Liver (tissue), 9 donors: ENCODE measurements around the gene TTYH2. TPM values are rescaled to one million over a fixed set of nuclear protein-coding genes. Genes with fewer than 3 reads are reported as not detected.

Experiments
- DNase-seq: peaks from one replicate; pipeline ENCODE4 v3.0.0-alpha.2; 2017; ENCODE audit warnings: low spot score
- H3K27ac ChIP-seq, 2 donors: one replicate each; pipeline ENCODE4 v1.7.0; 2013; ENCODE audit warnings: inconsistent platforms in 2 of 2, low read length in 2 of 2, control low read depth in 1 of 2, low read depth in 1 of 2, mild to moderate bottlenecking in 1 of 2
- H3K27me3 ChIP-seq, 4 donors: one replicate each; pipeline versions ENCODE4 v1.6.1 to v1.7.0; 2013; ENCODE audit warnings: low read length in 3 of 4, inconsistent platforms in 1 of 4, mild to moderate bottlenecking in 1 of 4, moderate library complexity in 1 of 4; ENCODE audit not compliant: control insufficient read depth in 4 of 4, insufficient read depth in 4 of 4
- H3K36me3 ChIP-seq, 4 donors: one replicate each; pipeline versions ENCODE4 v1.6.1 to v1.7.0; 2013; ENCODE audit warnings: low read length in 3 of 4, mild to moderate bottlenecking in 3 of 4, low read depth in 1 of 4, moderate library complexity in 1 of 4; ENCODE audit not compliant: control insufficient read depth in 4 of 4, insufficient read depth in 3 of 4
- H3K4me1 ChIP-seq, 4 donors: one replicate each; pipeline versions ENCODE4 v1.6.1 to v1.7.0; 2013; ENCODE audit warnings: low read length in 3 of 4, mild to moderate bottlenecking in 3 of 4, moderate library complexity in 1 of 4; ENCODE audit not compliant: control insufficient read depth in 4 of 4, insufficient read depth in 4 of 4
- H3K4me3 ChIP-seq, 3 donors: one replicate each; pipeline versions ENCODE4 v1.6.1 to v1.7.0; 2013; ENCODE audit warnings: low read length in 3 of 3, control low read depth in 1 of 3, low read depth in 1 of 3, mild to moderate bottlenecking in 1 of 3
- H3K9ac ChIP-seq, 2 donors: one replicate each; pipeline ENCODE4 v1.7.0; 2013; ENCODE audit warnings: low read length in 2 of 2, mild to moderate bottlenecking in 2 of 2, moderate library complexity in 2 of 2, control low read depth in 1 of 2, low read depth in 1 of 2
- H3K9me3 ChIP-seq, 4 donors: one replicate each; pipeline versions ENCODE4 v1.6.1 to v1.7.0; 2013; ENCODE audit warnings: low read length in 3 of 4; ENCODE audit not compliant: control insufficient read depth in 4 of 4
- EGR1 ChIP-seq, 2 donors: IDR thresholded peaks; 2 replicates each; pipeline ENCODE4 v1.6.1; 2016 to 2018; ENCODE audit warnings: antibody characterized with exemption in 2 of 2, low read depth in 2 of 2
- FOXA1 ChIP-seq: IDR thresholded peaks from 2 replicates; pipeline ENCODE4 v1.6.1; 2016; ENCODE audit warnings: antibody characterized with exemption
- FOXA2 ChIP-seq: IDR thresholded peaks from 2 replicates; pipeline ENCODE4 v1.6.1; 2016; ENCODE audit warnings: antibody characterized with exemption
- GABPA ChIP-seq, 2 donors: IDR thresholded peaks in 1 of 2; conservative IDR thresholded peaks in 1 of 2; 2 replicates each; pipeline ENCODE4 v1.6.1; 2016; ENCODE audit warnings: antibody characterized with exemption in 2 of 2, mild to moderate bottlenecking in 1 of 2, moderate library complexity in 1 of 2
- HNF4A ChIP-seq, 2 donors: conservative IDR thresholded peaks; 2 replicates each; pipeline ENCODE4 v1.6.1; 2016; ENCODE audit warnings: antibody characterized with exemption in 2 of 2, mild to moderate bottlenecking in 2 of 2
- HNF4G ChIP-seq: IDR thresholded peaks from 2 replicates; pipeline ENCODE4 v1.6.1; 2016; ENCODE audit warnings: antibody characterized with exemption
- JUND ChIP-seq, 2 donors: IDR thresholded peaks; 2 replicates each; pipeline ENCODE4 v1.6.1; 2016; ENCODE audit warnings: antibody characterized with exemption in 2 of 2
- NR2F2 ChIP-seq: IDR thresholded peaks from 2 replicates; pipeline ENCODE4 v1.6.1; 2016; ENCODE audit warnings: antibody characterized with exemption
- RAD21 ChIP-seq, 2 donors: IDR thresholded peaks; 2 replicates each; pipeline ENCODE4 v1.6.1; 2016; ENCODE audit warnings: antibody characterized with exemption in 2 of 2, mild to moderate bottlenecking in 2 of 2
- RXRA ChIP-seq, 2 donors: IDR thresholded peaks; 2 replicates each; pipeline ENCODE4 v1.6.1; 2017 to 2018; ENCODE audit warnings: antibody characterized with exemption in 2 of 2, mild to moderate bottlenecking in 1 of 2
- SP1 ChIP-seq: IDR thresholded peaks from 2 replicates; pipeline ENCODE4 v1.6.1; 2018; ENCODE audit warnings: antibody characterized with exemption, mild to moderate bottlenecking
- TAF1 ChIP-seq: conservative IDR thresholded peaks from 2 replicates; pipeline ENCODE4 v1.6.1; 2016; ENCODE audit warnings: antibody characterized with exemption, mild to moderate bottlenecking
- YY1 ChIP-seq: IDR thresholded peaks from 2 replicates; pipeline ENCODE4 v1.6.1; 2016; ENCODE audit warnings: antibody characterized with exemption, mild to moderate bottlenecking
- WGBS: extraction: QIAGEN DNeasy Blood & Tissue Kit; methylation state at CpG from one replicate; pipeline ENCODE4 v1.1.7; 2013; 5-methylcytosine and 5-hydroxymethylcytosine counted together
- polyA plus RNA-seq, 2 donors: library from polyadenylated mRNA; stranded (reverse) in 1 of 2; unstranded in 1 of 2; fragments of 200-250 nt in 1 of 2; fragments of >200 nt in 1 of 2; fragmentation: Nextera tagmentation in 1 of 2; extraction: Ambion mirVana in 1 of 2; gene quantifications; one replicate each; pipeline versions ENCODE4 v1.2.1 to v1.2.3, GENCODE V29; 2013 to 2015
- total RNA-seq, 2 donors: library from RNA; depleted of rRNA; stranded (reverse); fragments of >200 nt; gene quantifications; one replicate each; pipeline ENCODE4 v1.2.3, GENCODE V29; 2014
- TF ChIP-seq, protein P1 (sequence below): IDR thresholded peaks from 2 replicates; pipeline ENCODE4 v1.6.1; 2016; ENCODE audit warnings: antibody characterized with exemption
- TF ChIP-seq, protein P2 (sequence below): IDR thresholded peaks from 2 replicates; pipeline ENCODE4 v1.6.1; 2016; ENCODE audit warnings: antibody characterized with exemption
- TF ChIP-seq, protein P3 (sequence below): fragments of 150-350 bp; IDR thresholded peaks from 2 replicates; pipeline ENCODE4 v1.5.1; 2017; ENCODE audit warnings: improper control_type of control experiment, low read depth, low read length; ENCODE audit not compliant: missing input control
- TF ChIP-seq, protein P4 (sequence below): IDR thresholded peaks from 2 replicates; pipeline ENCODE4 v1.6.1; 2016; ENCODE audit warnings: antibody characterized with exemption, mild to moderate bottlenecking
- TF ChIP-seq, protein P5 (sequence below): IDR thresholded peaks from 2 replicates; pipeline ENCODE4 v1.6.1; 2016; ENCODE audit warnings: antibody characterized with exemption
- donor health status: healthy.
- donor health status: healthy.
- donor health status: healthy.
- donor health status: healthy.
- donor health status: healthy.

TTYH2 gene
- total and polyA plus RNA-seq, 4 donors: 0.40 to 2.4 (median 0.99) TPM

DNA sequence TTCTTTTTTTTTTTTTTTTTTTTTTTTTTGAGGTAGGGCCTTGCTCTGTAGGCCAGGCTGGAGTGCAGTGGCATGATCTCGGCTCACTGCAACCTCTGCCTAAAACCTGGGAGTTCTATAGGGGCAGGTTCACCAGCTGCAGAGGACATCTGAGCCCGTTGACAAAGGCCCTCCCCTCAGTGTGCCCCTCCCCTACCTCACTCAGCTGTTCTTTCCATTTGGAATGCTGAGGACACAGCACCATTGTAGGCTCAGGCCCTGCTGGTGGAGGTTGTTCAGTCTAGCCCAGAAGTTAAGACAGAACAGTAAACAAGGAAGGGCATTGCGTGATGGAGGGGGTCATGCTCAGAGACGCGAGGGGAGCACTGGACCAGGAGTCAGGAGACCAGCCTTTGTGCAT lies 90.8 kb downstream of the TTYH2 start:
- Histone ChIP-seq H3K27me3 (peaks cover 0 to 6% (median 0%) of the 10 kb centered on the region in 4 donors), H3K4me1 (no peaks in the 10 kb centered on the region), H3K9me3 (peaks cover 0 to 7% (median 1%) of the 10 kb centered on the region in 4 donors), H3K27ac (no peak overlapping the region), H3K9ac (no peak overlapping the region), H3K36me3 (no peaks in the 10 kb centered on the region), H3K4me3 (no peak overlapping the region)
- no peak for DNase-seq
- WGBS: 67% methylated on average over 5 of the region's 5 CpGs
- TF ChIP-seq GABPA (IDR thresholded peaks at IDR 0.05 in 1 of 2, conservative IDR thresholded peaks at IDR 0.05 in 1 of 2): no peak
- TF ChIP-seq RAD21 (IDR thresholded peaks at IDR 0.05): no peak
- TF ChIP-seq NR2F2: no peak
- TF ChIP-seq SP1: no peak
- TF ChIP-seq, protein P1, sequence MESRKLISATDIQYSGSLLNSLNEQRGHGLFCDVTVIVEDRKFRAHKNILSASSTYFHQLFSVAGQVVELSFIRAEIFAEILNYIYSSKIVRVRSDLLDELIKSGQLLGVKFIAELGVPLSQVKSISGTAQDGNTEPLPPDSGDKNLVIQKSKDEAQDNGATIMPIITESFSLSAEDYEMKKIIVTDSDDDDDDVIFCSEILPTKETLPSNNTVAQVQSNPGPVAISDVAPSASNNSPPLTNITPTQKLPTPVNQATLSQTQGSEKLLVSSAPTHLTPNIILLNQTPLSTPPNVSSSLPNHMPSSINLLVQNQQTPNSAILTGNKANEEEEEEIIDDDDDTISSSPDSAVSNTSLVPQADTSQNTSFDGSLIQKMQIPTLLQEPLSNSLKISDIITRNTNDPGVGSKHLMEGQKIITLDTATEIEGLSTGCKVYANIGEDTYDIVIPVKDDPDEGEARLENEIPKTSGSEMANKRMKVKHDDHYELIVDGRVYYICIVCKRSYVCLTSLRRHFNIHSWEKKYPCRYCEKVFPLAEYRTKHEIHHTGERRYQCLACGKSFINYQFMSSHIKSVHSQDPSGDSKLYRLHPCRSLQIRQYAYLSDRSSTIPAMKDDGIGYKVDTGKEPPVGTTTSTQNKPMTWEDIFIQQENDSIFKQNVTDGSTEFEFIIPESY: no peak
- no peak for TF ChIP-seq FOXA1
- no peak for TF ChIP-seq RXRA (IDR thresholded peaks at IDR 0.05)
- no peak for TF ChIP-seq FOXA2
- TF ChIP-seq, protein P2, sequence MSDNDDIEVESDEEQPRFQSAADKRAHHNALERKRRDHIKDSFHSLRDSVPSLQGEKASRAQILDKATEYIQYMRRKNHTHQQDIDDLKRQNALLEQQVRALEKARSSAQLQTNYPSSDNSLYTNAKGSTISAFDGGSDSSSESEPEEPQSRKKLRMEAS: no peak
- no peak for TF ChIP-seq TAF1
- TF ChIP-seq, protein P3, sequence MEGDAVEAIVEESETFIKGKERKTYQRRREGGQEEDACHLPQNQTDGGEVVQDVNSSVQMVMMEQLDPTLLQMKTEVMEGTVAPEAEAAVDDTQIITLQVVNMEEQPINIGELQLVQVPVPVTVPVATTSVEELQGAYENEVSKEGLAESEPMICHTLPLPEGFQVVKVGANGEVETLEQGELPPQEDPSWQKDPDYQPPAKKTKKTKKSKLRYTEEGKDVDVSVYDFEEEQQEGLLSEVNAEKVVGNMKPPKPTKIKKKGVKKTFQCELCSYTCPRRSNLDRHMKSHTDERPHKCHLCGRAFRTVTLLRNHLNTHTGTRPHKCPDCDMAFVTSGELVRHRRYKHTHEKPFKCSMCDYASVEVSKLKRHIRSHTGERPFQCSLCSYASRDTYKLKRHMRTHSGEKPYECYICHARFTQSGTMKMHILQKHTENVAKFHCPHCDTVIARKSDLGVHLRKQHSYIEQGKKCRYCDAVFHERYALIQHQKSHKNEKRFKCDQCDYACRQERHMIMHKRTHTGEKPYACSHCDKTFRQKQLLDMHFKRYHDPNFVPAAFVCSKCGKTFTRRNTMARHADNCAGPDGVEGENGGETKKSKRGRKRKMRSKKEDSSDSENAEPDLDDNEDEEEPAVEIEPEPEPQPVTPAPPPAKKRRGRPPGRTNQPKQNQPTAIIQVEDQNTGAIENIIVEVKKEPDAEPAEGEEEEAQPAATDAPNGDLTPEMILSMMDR: no peak
- TF ChIP-seq, protein P4, sequence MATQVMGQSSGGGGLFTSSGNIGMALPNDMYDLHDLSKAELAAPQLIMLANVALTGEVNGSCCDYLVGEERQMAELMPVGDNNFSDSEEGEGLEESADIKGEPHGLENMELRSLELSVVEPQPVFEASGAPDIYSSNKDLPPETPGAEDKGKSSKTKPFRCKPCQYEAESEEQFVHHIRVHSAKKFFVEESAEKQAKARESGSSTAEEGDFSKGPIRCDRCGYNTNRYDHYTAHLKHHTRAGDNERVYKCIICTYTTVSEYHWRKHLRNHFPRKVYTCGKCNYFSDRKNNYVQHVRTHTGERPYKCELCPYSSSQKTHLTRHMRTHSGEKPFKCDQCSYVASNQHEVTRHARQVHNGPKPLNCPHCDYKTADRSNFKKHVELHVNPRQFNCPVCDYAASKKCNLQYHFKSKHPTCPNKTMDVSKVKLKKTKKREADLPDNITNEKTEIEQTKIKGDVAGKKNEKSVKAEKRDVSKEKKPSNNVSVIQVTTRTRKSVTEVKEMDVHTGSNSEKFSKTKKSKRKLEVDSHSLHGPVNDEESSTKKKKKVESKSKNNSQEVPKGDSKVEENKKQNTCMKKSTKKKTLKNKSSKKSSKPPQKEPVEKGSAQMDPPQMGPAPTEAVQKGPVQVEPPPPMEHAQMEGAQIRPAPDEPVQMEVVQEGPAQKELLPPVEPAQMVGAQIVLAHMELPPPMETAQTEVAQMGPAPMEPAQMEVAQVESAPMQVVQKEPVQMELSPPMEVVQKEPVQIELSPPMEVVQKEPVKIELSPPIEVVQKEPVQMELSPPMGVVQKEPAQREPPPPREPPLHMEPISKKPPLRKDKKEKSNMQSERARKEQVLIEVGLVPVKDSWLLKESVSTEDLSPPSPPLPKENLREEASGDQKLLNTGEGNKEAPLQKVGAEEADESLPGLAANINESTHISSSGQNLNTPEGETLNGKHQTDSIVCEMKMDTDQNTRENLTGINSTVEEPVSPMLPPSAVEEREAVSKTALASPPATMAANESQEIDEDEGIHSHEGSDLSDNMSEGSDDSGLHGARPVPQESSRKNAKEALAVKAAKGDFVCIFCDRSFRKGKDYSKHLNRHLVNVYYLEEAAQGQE: no peak
- TF ChIP-seq HNF4G: no peak
- no peak for TF ChIP-seq EGR1 (IDR thresholded peaks at IDR 0.05; ENCODE audit: low read depth in 2 of 2)
- TF ChIP-seq YY1: no peak
- no peak for TF ChIP-seq HNF4A (conservative IDR thresholded peaks at IDR 0.05)
- TF ChIP-seq, protein P5, sequence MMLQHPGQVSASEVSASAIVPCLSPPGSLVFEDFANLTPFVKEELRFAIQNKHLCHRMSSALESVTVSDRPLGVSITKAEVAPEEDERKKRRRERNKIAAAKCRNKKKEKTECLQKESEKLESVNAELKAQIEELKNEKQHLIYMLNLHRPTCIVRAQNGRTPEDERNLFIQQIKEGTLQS: no peak
- no peak for TF ChIP-seq JUND (IDR thresholded peaks at IDR 0.05)
